HUES6 (cell line): ENCODE measurements around the gene EVI5.
A peak's percentile ranks its signal among the peaks of the same experiment; 100 is the strongest.

Experiments
- H3K27ac ChIP-seq: 2 replicates; pipeline ENCODE4 v1.7.0; 2013; ENCODE audit warnings: low read depth, mild to moderate bottlenecking, low read length, inconsistent platforms
- H3K27me3 ChIP-seq: 2 replicates; pipeline ENCODE4 v1.6.1; 2013; ENCODE audit warnings: low read length; ENCODE audit not compliant: control insufficient read depth, insufficient read depth
- H3K36me3 ChIP-seq: 2 replicates; pipeline ENCODE4 v1.6.1; 2013; ENCODE audit warnings: low read length; ENCODE audit not compliant: control insufficient read depth, insufficient read depth
- H3K4me1 ChIP-seq: 2 replicates; pipeline ENCODE4 v1.6.1; 2013; ENCODE audit warnings: low read length; ENCODE audit not compliant: control insufficient read depth, insufficient read depth
- H3K4me3 ChIP-seq: 2 replicates; pipeline ENCODE4 v1.5.1; 2013; ENCODE audit warnings: low read depth, low read length
- H3K9ac ChIP-seq: one replicate; pipeline ENCODE4 v1.6.1; 2013; ENCODE audit warnings: mild to moderate bottlenecking, low read length
- H3K9me3 ChIP-seq: 2 replicates; pipeline ENCODE4 v1.6.1; 2013; ENCODE audit warnings: low read depth, low read length; ENCODE audit not compliant: control insufficient read depth, insufficient read depth

Gene EVI5

DNA sequence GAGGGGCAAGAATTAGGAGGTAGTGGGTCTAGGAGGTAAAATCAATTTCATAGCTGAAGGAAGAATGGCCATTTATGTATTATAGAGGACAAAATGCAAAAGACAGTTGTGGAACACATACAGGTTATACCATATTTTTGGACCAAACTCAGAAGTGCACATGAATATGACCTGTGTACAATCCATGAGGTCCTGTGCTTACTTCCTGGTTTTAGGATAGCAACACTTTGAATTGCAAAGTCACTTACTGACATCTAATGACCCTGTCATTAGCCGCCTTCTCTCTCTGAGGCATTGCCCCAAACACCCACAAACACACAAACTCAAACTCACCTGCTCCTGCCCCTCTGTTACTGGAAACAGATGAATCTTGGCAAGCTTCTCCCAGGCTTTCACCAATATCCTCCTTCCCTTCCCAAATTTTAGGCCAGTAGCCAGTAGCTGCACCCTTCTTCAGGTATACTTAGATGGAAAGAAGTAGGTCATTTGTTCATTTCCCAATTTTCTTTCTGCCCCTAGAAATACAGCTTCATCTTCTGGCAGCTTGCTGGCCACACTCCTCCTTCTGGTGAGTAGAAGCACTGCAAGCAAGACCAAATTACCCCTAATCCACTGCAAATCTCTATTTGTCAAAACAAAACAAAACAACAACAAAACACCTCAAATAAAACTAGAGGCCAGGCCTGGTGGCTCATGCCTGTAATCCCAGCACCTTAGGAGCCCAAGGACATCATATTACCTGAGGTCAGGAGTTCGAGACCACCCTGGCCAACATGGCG is 33.3 kb upstream of the EVI5 start:
- no peaks in the 10 kb centered on the region for H3K4me1 ChIP-seq
- H3K27ac ChIP-seq: no peak overlapping the region
- H3K36me3 ChIP-seq: no peaks in the 10 kb centered on the region

DNA sequence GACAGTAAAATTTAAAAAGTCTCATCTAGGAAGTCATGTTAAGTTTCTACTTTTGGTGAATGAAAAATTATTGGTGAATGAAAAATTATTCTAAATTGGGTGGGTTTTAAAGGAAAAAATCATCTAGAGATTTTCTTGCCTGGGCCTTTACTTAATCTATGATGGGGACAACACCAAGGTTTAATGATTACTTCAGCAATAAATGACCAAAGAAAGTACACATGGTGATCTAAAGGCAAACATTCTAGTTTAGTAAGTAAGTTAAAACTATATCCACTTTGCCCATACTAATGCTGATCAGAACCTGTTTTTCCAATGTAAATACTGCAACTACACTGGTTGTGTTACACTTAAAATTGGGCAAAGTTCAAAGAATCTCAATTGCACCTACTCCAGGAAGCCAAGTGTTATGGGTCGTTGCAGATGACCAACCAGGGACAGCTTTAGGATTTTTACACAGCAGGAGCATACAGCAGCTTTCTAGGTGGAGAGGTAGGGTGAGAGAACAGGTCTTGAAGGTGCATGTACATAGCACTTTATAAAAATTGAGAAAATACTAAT is 32.3 kb upstream of the EVI5 start:
- Histone ChIP-seq H3K4me3 (no peak overlapping the region), H3K27ac (no peak overlapping the region)

More for the DNA sequence above, 33.3 kb upstream of the EVI5 start:
- Histone ChIP-seq H3K27me3 (no peaks in the 10 kb centered on the region), H3K9me3 (no peaks in the 10 kb centered on the region), H3K4me3 (no peak overlapping the region), H3K9ac (no peak overlapping the region)

GRCh38 chr1:92816732-92817131 is 31.8 kb upstream of the EVI5 start:
- Histone ChIP-seq H3K9ac (no peak overlapping the region), H3K4me1 (no peaks in the 10 kb centered on the region), H3K36me3 (no peaks in the 10 kb centered on the region), H3K4me3 (no peak overlapping the region), H3K9me3 (no peaks in the 10 kb centered on the region), H3K27ac (no peak overlapping the region), H3K27me3 (no peaks in the 10 kb centered on the region)

More for the DNA sequence above, 32.3 kb upstream of the EVI5 start:
- H3K9me3 ChIP-seq: no peaks in the 10 kb centered on the region
- H3K36me3 ChIP-seq: no peaks in the 10 kb centered on the region
- no peaks in the 10 kb centered on the region for H3K27me3 ChIP-seq
- H3K4me1 ChIP-seq: no peaks in the 10 kb centered on the region
- no peak overlapping the region for H3K9ac ChIP-seq

DNA sequence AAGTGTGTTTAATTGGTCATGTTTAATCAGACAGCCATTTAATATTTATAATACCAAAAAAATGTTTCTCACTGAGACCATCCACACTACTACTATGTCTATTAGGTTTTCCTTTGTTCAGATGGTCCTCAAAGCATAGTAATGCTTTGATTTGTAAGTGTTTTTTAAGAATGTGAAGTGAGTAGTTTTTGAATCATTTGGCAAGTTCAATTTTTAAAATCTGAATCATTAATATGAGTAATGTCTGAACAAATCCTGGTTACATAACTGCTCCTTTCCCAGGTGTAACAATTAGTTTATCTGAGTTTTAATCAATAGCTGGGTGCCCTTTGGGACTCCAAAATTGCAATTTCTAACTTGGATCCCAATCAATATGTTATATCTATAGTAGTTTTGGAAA is 23.5 kb upstream of the EVI5 start:
- H3K27me3 ChIP-seq: no peaks in the 10 kb centered on the region
- H3K9me3 ChIP-seq: no peaks in the 10 kb centered on the region
- no peaks in the 10 kb centered on the region for H3K4me1 ChIP-seq
- H3K9ac ChIP-seq: no peak overlapping the region
- H3K36me3 ChIP-seq: no peaks in the 10 kb centered on the region
- H3K27ac ChIP-seq: no peak overlapping the region
- H3K4me3 ChIP-seq: no peak overlapping the region

DNA sequence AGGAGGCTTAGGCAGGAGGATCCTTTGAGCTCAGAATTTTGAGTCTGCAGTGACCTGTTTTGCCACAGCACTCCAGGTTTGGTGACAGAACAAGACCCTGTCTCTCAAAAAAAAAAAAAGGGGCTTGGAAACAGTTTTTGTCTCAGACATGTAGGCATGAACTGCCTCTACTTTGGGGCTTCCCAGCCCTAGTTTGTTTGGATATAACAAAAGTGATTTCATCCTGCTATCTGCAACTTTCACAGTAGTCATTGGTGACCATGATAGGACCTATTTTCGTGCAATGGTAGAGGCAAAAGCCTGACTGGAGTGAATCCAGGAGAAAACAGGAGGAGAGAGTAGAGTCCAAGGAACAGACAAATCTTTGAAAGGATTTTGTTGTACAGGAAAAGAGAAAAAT is 20.3 kb upstream of the EVI5 start:
- no peaks in the 10 kb centered on the region for H3K27me3 ChIP-seq
- H3K9ac ChIP-seq: peak overlapping the region; percentile 39
- H3K36me3 ChIP-seq: no peaks in the 10 kb centered on the region
- H3K27ac ChIP-seq: peak overlapping the region; percentile 67; the same call in 1 of the 2 replicates
- no peak overlapping the region for H3K4me3 ChIP-seq
- H3K9me3 ChIP-seq: no peaks in the 10 kb centered on the region
- H3K4me1 ChIP-seq: no peaks in the 10 kb centered on the region

- Histone ChIP-seq H3K4me3 (no peak overlapping the region), H3K9ac (no peak overlapping the region), H3K36me3 (no peaks in the 10 kb centered on the region), H3K4me1 (no peaks in the 10 kb centered on the region), H3K27ac (peak overlapping the region; percentile 67; the same call in 1 of the 2 replicates), H3K27me3 (no peaks in the 10 kb centered on the region), H3K9me3 (no peaks in the 10 kb centered on the region)
Measured at GRCh38 chr1:92804721-92805201, 19.9 kb upstream of the EVI5 start.

- Histone ChIP-seq H3K9ac (no peak overlapping the region), H3K27ac (no peak overlapping the region), H3K27me3 (no peaks in the 10 kb centered on the region), H3K4me1 (no peaks in the 10 kb centered on the region), H3K9me3 (no peaks in the 10 kb centered on the region), H3K36me3 (no peaks in the 10 kb centered on the region), H3K4me3 (no peak overlapping the region)
Measured at GRCh38 chr1:92803140-92803887, 18.4 kb upstream of the EVI5 start.

- no peak overlapping the region for H3K4me3 ChIP-seq
- no peak overlapping the region for H3K27ac ChIP-seq
- no peaks in the 10 kb centered on the region for H3K4me1 ChIP-seq
- no peaks in the 10 kb centered on the region for H3K9me3 ChIP-seq
- no peaks in the 10 kb centered on the region for H3K36me3 ChIP-seq
- no peak overlapping the region for H3K9ac ChIP-seq
- H3K27me3 ChIP-seq: no peaks in the 10 kb centered on the region
Measured at GRCh38 chr1:92797961-92798360, 13.1 kb upstream of the EVI5 start.

GRCh38 chr1:92797297-92797696 is 12.4 kb upstream of the EVI5 start:
- Histone ChIP-seq H3K9ac (no peak overlapping the region), H3K4me3 (no peak overlapping the region), H3K27ac (no peak overlapping the region), H3K4me1 (peaks cover 3% of the 10 kb centered on the region; the same call in 1 of the 2 replicates), H3K9me3 (no peaks in the 10 kb centered on the region), H3K27me3 (no peaks in the 10 kb centered on the region), H3K36me3 (no peaks in the 10 kb centered on the region)

DNA sequence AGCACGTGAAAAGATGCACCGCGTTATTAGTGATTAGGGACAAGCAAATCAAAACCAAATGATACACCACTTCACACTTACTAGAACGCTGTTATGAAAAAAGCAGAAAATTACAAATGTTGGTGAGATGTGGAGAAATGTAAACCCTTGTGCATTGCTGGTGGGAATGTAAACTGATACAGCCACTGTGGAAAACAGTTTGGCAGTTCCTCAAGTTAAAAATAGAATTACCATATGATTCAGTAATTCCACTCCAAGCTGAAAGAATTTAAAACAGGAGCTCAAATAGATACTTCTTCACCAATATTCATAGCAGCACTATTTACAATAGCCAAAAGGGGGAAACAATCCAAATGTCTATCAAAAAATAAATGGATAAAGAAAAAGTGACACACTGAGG is 10.3 kb upstream of the EVI5 start:
- Histone ChIP-seq H3K36me3 (no peaks in the 10 kb centered on the region), H3K9me3 (no peaks in the 10 kb centered on the region), H3K27ac (no peak overlapping the region), H3K27me3 (no peaks in the 10 kb centered on the region), H3K9ac (no peak overlapping the region), H3K4me3 (no peak overlapping the region), H3K4me1 (peaks cover 13% of the 10 kb centered on the region)

DNA sequence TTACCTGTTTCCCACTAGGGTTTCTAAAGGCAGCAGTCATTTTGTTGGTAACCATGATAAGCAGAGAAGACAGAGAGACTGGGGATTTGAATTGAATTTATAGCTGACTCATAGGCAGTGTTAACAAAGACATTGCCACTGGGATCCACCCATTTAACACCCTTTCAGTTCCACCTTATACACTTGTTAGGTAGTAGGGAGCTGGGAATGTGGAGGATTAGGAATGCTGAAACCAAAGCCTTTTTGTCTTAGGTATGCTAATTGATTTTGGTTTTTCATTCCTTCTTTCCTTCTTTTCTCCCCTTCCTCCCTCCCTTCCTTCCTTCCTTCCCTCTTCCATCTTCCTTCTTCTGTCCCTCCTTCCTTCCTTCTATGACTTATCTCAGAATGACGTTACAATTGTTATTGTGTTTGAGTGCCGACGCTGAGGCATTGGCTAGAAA is 7.5 kb upstream of the EVI5 start:
- Histone ChIP-seq H3K4me3 (no peak overlapping the region), H3K9ac (no peak overlapping the region), H3K27ac (no peak overlapping the region), H3K36me3 (no peaks in the 10 kb centered on the region), H3K9me3 (no peaks in the 10 kb centered on the region), H3K4me1 (peaks cover 13% of the 10 kb centered on the region), H3K27me3 (no peaks in the 10 kb centered on the region)
